GM12875 (cell line): ENCODE data around the gene FZD2.
"Not testable (repeated sequence)": the region's sequence is repeated elsewhere in the genome, so short reads cannot be mapped to it uniquely, and the experiment has no call there.

Experiments
- H3K4me3 ChIP-seq: one replicate; pipeline ENCODE4 v1.5.1; 2011; ENCODE audit warnings: low read depth, low read length, control low read depth
- CTCF ChIP-seq: IDR thresholded peaks from 2 replicates; pipeline ENCODE4 v1.5.1; 2011; ENCODE audit warnings: low read depth, mild to moderate bottlenecking, control low read depth, inconsistent platforms, low read length, moderate library complexity, borderline replicate concordance; ENCODE audit not compliant: insufficient read depth

FZD2 gene

GRCh38 chr17:44587339-44587738 lies 30.1 kb downstream of the FZD2 start:
- no peak for TF ChIP-seq CTCF
- H3K4me3 ChIP-seq, result no peak overlapping the region

GRCh38 chr17:44589316-44590071 lies 32.2 kb downstream of the FZD2 start:
- TF ChIP-seq CTCF, result no peak

GRCh38 chr17:44590072-44590462 lies 32.8 kb downstream of the FZD2 start:
- H3K4me3 ChIP-seq, result not testable (repeated sequence)

More at GRCh38 chr17:44589316-44590071, 32.2 kb downstream of the FZD2 start:
- H3K4me3 ChIP-seq, result no peak overlapping the region

GRCh38 chr17:44590762-44591161 lies 33.5 kb downstream of the FZD2 start:
- not testable (repeated sequence) for H3K4me3 ChIP-seq

GRCh38 chr17:44591206-44591605 lies 33.9 kb downstream of the FZD2 start:
- no peak overlapping the region for H3K4me3 ChIP-seq
- TF ChIP-seq CTCF, result no peak

GRCh38 chr17:44593156-44593555 lies 35.9 kb downstream of the FZD2 start:
- no peak for TF ChIP-seq CTCF
- no peak overlapping the region for H3K4me3 ChIP-seq

- TF ChIP-seq CTCF, result no peak
- no peak overlapping the region for H3K4me3 ChIP-seq
These were observed 38.0 kb downstream of the FZD2 start for GRCh38 chr17:44595216-44595775.

GRCh38 chr17:44598329-44598728 lies 41.0 kb downstream of the FZD2 start:
- TF ChIP-seq CTCF, result no peak
- H3K4me3 ChIP-seq, result no peak overlapping the region
